GM23338 (cell line): Measurements from ENCODE around the gene BMP5. TPM values are rescaled to one million over a fixed set of nuclear protein-coding genes. Genes with fewer than 3 reads are reported as not detected.

Experiments used
- ATAC-seq: fragments of 200-7000 bp; cut with Tn5 transposase; 3 replicates; pipeline ENCODE4 v1.9.1; 2020
- DNase-seq: peaks from one replicate; pipeline ENCODE4 v3.0.0-alpha.2; 2015; ENCODE audit warnings: low spot score
- H2AFZ ChIP-seq: fragments of 200-600 bp; sonication (generic); 2 replicates; pipeline ENCODE4 v1.8.0; 2016; ENCODE audit warnings: antibody characterized with exemption, mild to moderate bottlenecking, moderate library complexity
- H3F3A ChIP-seq: fragments of 200-600 bp; sonication (generic); replicated peaks from 2 replicates; pipeline ENCODE4 v1.8.0; 2017; ENCODE audit warnings: antibody characterized with exemption, mixed run types, low read depth
- H3K27ac ChIP-seq: fragments of 200-600 bp; sonication (generic); 2 replicates; pipeline ENCODE4 v1.6.1; 2016; ENCODE audit warnings: low read depth
- H3K27me3 ChIP-seq: fragments of 200-600 bp; sonication (generic); 2 replicates; pipeline ENCODE4 v1.8.0; 2016; ENCODE audit warnings: mild to moderate bottlenecking, mixed run types, moderate library complexity; ENCODE audit not compliant: insufficient read depth
- H3K36me3 ChIP-seq: fragments of 200-600 bp; sonication (generic); 2 replicates; pipeline ENCODE4 v1.8.0; 2016; ENCODE audit warnings: mild to moderate bottlenecking; ENCODE audit not compliant: insufficient read depth
- H3K4me1 ChIP-seq: fragments of 200-600 bp; sonication (generic); 2 replicates; pipeline ENCODE4 v1.8.0; 2016; ENCODE audit warnings: mild to moderate bottlenecking, moderate library complexity; ENCODE audit not compliant: insufficient read depth
- H3K4me2 ChIP-seq: fragments of 200-600 bp; sonication (generic); 2 replicates; pipeline ENCODE4 v1.7.1; 2017; ENCODE audit warnings: mixed run types
- H3K4me3 ChIP-seq: fragments of 200-600 bp; sonication (generic); 2 replicates; pipeline ENCODE4 v1.6.1; 2016; ENCODE audit warnings: mixed run types
- H3K79me2 ChIP-seq: fragments of 200-600 bp; sonication (generic); replicated peaks from 2 replicates; pipeline ENCODE4 v1.8.0; 2017; ENCODE audit warnings: mild to moderate bottlenecking; ENCODE audit not compliant: insufficient read depth
- H3K9me2 ChIP-seq: fragments of 200-600 bp; sonication (generic); 2 replicates; pipeline ENCODE4 v1.8.0; 2017; ENCODE audit not compliant: insufficient read depth
- H4K20me1 ChIP-seq: fragments of 200-600 bp; sonication (generic); replicated peaks from 2 replicates; pipeline ENCODE4 v1.8.0; 2017; ENCODE audit warnings: mild to moderate bottlenecking; ENCODE audit not compliant: insufficient read depth
- H3K27ac Mint-ChIP-seq: 2 replicates; pipeline ENCODE4 v1.8.0; 2020; ENCODE audit warnings: inconsistent platforms, mild to moderate bottlenecking, moderate library complexity, mixed read lengths
- H3K27me3 Mint-ChIP-seq: 3 replicates; pipeline ENCODE4 v1.8.0; 2022; ENCODE audit warnings: low read depth, mild to moderate bottlenecking, moderate library complexity, mixed read lengths, inconsistent platforms; ENCODE audit not compliant: insufficient read depth, poor library complexity
- H3K36me3 Mint-ChIP-seq: 3 replicates; pipeline ENCODE4 v1.8.0; 2021; ENCODE audit warnings: low read depth, mild to moderate bottlenecking, inconsistent platforms, moderate library complexity, mixed read lengths
- H3K4me1 Mint-ChIP-seq: 3 replicates; pipeline ENCODE4 v1.8.0; 2020; ENCODE audit warnings: mild to moderate bottlenecking, inconsistent platforms, mixed read lengths
- H3K4me3 Mint-ChIP-seq: 3 replicates; pipeline ENCODE4 v1.8.0; 2021; ENCODE audit warnings: moderate library complexity, mild to moderate bottlenecking, inconsistent platforms, mixed read lengths
- H3K9me3 Mint-ChIP-seq: 3 replicates; pipeline ENCODE4 v1.8.0; 2020; ENCODE audit warnings: moderate library complexity, mild to moderate bottlenecking, inconsistent platforms, mixed read lengths
- CTCF ChIP-seq, 2 experiments: fragments of 200-600 bp in 1 of 2; sonication (generic) in 1 of 2; conservative IDR thresholded peaks; 2 replicates each; pipeline versions ENCODE4 v1.5.1 to v1.6.1; 2016 to 2017; ENCODE audit warnings: antibody characterized with exemption in 2 of 2, low read depth in 2 of 2, mild to moderate bottlenecking in 2 of 2, moderate library complexity in 1 of 2
- ETS1 ChIP-seq: IDR thresholded peaks from 2 replicates; pipeline ENCODE4 v1.6.1; 2016; ENCODE audit warnings: antibody characterized with exemption
- EZH2 ChIP-seq: fragments of 200-600 bp; sonication (generic); IDR thresholded peaks from one replicate; pipeline ENCODE4 v1.8.0; 2017; ENCODE audit warnings: antibody characterized with exemption, mild to moderate bottlenecking, low read depth; ENCODE audit not compliant: unreplicated experiment
- JUNB ChIP-seq: IDR thresholded peaks from one replicate; pipeline ENCODE4 v1.6.1; 2016; ENCODE audit warnings: antibody characterized with exemption; ENCODE audit not compliant: unreplicated experiment
- ZNF331 ChIP-seq: fragments of 250-450 bp; sonication (Bioruptor Pico); IDR thresholded peaks from 2 replicates; pipeline ENCODE4 v1.5.0; 2020; ENCODE audit warnings: low read depth, mild to moderate bottlenecking, moderate library complexity
- polyA plus RNA-seq: library from polyadenylated mRNA; unstranded; fragments of >200 nt; fragmentation: Nextera tagmentation; extraction: Ambion mirVana; gene quantifications from 2 replicates; pipeline ENCODE4 v1.2.1, GENCODE V29; 2016
- total RNA-seq: library from RNA; depleted of rRNA; stranded (reverse); fragments of >200 nt; shearing (Covaris generic); gene quantifications from 2 replicates; pipeline ENCODE4 v1.2.3, GENCODE V29; 2014
- TF ChIP-seq, protein P1 (sequence below): fragments of 250-450 bp; sonication (Bioruptor Pico); IDR thresholded peaks from 2 replicates; pipeline ENCODE4 v1.5.0; 2020; ENCODE audit warnings: mild to moderate bottlenecking, moderate library complexity

BMP5 gene
- total and polyA plus RNA-seq, 2 experiments from 2014 or later: 0.06 to 0.07 TPM

GRCh38 chr6:55777469-55777868 is 97.9 kb downstream of the BMP5 start (continued):
- TF ChIP-seq, protein P1, sequence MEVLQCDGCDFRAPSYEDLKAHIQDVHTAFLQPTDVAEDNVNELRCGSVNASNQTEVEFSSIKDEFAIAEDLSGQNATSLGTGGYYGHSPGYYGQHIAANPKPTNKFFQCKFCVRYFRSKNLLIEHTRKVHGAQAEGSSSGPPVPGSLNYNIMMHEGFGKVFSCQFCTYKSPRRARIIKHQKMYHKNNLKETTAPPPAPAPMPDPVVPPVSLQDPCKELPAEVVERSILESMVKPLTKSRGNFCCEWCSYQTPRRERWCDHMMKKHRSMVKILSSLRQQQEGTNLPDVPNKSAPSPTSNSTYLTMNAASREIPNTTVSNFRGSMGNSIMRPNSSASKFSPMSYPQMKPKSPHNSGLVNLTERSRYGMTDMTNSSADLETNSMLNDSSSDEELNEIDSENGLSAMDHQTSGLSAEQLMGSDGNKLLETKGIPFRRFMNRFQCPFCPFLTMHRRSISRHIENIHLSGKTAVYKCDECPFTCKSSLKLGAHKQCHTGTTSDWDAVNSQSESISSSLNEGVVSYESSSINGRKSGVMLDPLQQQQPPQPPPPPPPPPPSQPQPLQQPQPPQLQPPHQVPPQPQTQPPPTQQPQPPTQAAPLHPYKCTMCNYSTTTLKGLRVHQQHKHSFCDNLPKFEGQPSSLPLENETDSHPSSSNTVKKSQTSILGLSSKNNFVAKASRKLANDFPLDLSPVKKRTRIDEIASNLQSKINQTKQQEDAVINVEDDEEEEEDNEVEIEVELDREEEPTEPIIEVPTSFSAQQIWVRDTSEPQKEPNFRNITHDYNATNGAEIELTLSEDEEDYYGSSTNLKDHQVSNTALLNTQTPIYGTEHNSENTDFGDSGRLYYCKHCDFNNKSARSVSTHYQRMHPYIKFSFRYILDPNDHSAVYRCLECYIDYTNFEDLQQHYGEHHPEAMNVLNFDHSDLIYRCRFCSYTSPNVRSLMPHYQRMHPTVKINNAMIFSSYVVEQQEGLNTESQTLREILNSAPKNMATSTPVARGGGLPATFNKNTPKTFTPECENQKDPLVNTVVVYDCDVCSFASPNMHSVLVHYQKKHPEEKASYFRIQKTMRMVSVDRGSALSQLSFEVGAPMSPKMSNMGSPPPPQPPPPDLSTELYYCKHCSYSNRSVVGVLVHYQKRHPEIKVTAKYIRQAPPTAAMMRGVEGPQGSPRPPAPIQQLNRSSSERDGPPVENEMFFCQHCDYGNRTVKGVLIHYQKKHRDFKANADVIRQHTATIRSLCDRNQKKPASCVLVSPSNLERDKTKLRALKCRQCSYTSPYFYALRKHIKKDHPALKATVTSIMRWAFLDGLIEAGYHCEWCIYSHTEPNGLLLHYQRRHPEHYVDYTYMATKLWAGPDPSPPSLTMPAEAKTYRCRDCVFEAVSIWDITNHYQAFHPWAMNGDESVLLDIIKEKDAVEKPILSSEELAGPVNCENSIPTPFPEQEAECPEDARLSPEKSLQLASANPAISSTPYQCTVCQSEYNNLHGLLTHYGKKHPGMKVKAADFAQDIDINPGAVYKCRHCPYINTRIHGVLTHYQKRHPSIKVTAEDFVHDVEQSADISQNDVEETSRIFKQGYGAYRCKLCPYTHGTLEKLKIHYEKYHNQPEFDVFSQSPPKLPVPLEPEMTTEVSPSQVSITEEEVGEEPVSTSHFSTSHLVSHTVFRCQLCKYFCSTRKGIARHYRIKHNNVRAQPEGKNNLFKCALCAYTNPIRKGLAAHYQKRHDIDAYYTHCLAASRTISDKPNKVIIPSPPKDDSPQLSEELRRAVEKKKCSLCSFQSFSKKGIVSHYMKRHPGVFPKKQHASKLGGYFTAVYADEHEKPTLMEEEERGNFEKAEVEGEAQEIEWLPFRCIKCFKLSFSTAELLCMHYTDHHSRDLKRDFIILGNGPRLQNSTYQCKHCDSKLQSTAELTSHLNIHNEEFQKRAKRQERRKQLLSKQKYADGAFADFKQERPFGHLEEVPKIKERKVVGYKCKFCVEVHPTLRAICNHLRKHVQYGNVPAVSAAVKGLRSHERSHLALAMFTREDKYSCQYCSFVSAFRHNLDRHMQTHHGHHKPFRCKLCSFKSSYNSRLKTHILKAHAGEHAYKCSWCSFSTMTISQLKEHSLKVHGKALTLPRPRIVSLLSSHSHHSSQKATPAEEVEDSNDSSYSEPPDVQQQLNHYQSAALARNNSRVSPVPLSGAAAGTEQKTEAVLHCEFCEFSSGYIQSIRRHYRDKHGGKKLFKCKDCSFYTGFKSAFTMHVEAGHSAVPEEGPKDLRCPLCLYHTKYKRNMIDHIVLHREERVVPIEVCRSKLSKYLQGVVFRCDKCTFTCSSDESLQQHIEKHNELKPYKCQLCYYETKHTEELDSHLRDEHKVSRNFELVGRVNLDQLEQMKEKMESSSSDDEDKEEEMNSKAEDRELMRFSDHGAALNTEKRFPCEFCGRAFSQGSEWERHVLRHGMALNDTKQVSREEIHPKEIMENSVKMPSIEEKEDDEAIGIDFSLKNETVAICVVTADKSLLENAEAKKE (CRISPR knock-in tag): no peak

GRCh38 chr6:55776113-55776512 is 99.3 kb downstream of the BMP5 start:
- Histone ChIP-seq H3K4me2 (no peak overlapping the region), H3K9me2 (no peaks in the 10 kb centered on the region; the same call in 1 of the 2 replicates), H3K27me3 (no peaks in the 10 kb centered on the region), H3K4me3 (no peak overlapping the region), H3K4me1 (peaks cover 11% of the 10 kb centered on the region), H3K27ac (no peak overlapping the region), H3K36me3 (no peaks in the 10 kb centered on the region), H2AFZ (no peak overlapping the region), H4K20me1 (no peaks in the 10 kb centered on the region), H3F3A (no peaks in the 10 kb centered on the region), H3K79me2 (no peaks in the 10 kb centered on the region)
- Mint-ChIP-seq H3K9me3 (no peaks in the 10 kb centered on the region), H3K27ac (no peak overlapping the region), H3K36me3 (no peaks in the 10 kb centered on the region), H3K27me3 (no peaks in the 10 kb centered on the region), H3K4me3 (no peak overlapping the region), H3K4me1 (peaks cover 16% of the 10 kb centered on the region; the same call in 2 of the 3 replicates)
- no peak for ATAC-seq
- DNase-seq: no peak
- TF ChIP-seq EZH2 (no peak), JUNB (no peak), CTCF (conservative IDR thresholded peaks at IDR 0.05; ENCODE audit: low read depth in 2 of 2) (no peak), ZNF331 (no peak), ETS1 (no peak)
- TF ChIP-seq, protein P1 (CRISPR knock-in tag): no peak
